Endometrium (tissue), 2 donors: ENCODE results near the gene LCN10.

Source experiments
- FAIRE-seq: peaks from 2 replicates; lab custom pipeline; 2012; peaks lifted over from hg19 to GRCh38; lab: Jason Lieb, UNC
- donor health status: control.
- donor health status: control.

Gene LCN10

GRCh38 chr9:136738960-136739359 lies 3.8 kb downstream of the LCN10 start:
- no peak for FAIRE-seq

GRCh38 chr9:136735812-136736480 lies 6.8 kb downstream of the LCN10 start:
- FAIRE-seq, result no peak

GRCh38 chr9:136734837-136735496 lies 7.8 kb downstream of the LCN10 start:
- FAIRE-seq, result no peak

- no peak for FAIRE-seq
Observed at GRCh38 chr9:136733611-136734010, 9.1 kb downstream of the LCN10 start.

GRCh38 chr9:136732444-136733178 lies 10.1 kb downstream of the LCN10 start:
- FAIRE-seq, result no peak

GRCh38 chr9:136729926-136730325 lies 12.8 kb downstream of the LCN10 start:
- no peak for FAIRE-seq

GRCh38 chr9:136729144-136729543 lies 13.6 kb downstream of the LCN10 start:
- FAIRE-seq, result no peak

- no peak for FAIRE-seq
Observed at GRCh38 chr9:136728548-136729123, 14.1 kb downstream of the LCN10 start.

- FAIRE-seq, result no peak
Observed at GRCh38 chr9:136728080-136728547, 14.6 kb downstream of the LCN10 start.

- no peak for FAIRE-seq
Observed at GRCh38 chr9:136726631-136727191, 16.0 kb downstream of the LCN10 start.

GRCh38 chr9:136726118-136726517 lies 16.6 kb downstream of the LCN10 start:
- FAIRE-seq, result no peak

GRCh38 chr9:136725612-136726011 lies 17.1 kb downstream of the LCN10 start:
- FAIRE-seq, result no peak

GRCh38 chr9:136724772-136725171 lies 18.0 kb downstream of the LCN10 start:
- no peak for FAIRE-seq

GRCh38 chr9:136723989-136724388 lies 18.8 kb downstream of the LCN10 start:
- FAIRE-seq, result no peak

GRCh38 chr9:136723362-136723976 lies 19.3 kb downstream of the LCN10 start:
- no peak for FAIRE-seq

GRCh38 chr9:136722969-136723356 lies 19.8 kb downstream of the LCN10 start:
- no peak for FAIRE-seq

GRCh38 chr9:136722093-136722968 lies 20.4 kb downstream of the LCN10 start:
- no peak for FAIRE-seq

- no peak for FAIRE-seq
Observed at GRCh38 chr9:136721339-136722092, 21.2 kb downstream of the LCN10 start.

- FAIRE-seq, result no peak
Observed at GRCh38 chr9:136720898-136721338, 21.8 kb downstream of the LCN10 start.

- FAIRE-seq, result no peak
Observed at GRCh38 chr9:136720251-136720897, 22.4 kb downstream of the LCN10 start.
